ENCODE measurements around the gene PGRMC1. TPM values are rescaled to one million over a fixed set of nuclear protein-coding genes. Genes with fewer than 3 reads are reported as not detected.
"Not testable (repeated sequence)": the region's sequence is repeated elsewhere in the genome, so short reads cannot be mapped to it uniquely, and the experiment has no call there.

PGRMC1 gene
- total RNA-seq, 3 donors from 2014 or later: 102 to 126 (median 114) TPM

DNA sequence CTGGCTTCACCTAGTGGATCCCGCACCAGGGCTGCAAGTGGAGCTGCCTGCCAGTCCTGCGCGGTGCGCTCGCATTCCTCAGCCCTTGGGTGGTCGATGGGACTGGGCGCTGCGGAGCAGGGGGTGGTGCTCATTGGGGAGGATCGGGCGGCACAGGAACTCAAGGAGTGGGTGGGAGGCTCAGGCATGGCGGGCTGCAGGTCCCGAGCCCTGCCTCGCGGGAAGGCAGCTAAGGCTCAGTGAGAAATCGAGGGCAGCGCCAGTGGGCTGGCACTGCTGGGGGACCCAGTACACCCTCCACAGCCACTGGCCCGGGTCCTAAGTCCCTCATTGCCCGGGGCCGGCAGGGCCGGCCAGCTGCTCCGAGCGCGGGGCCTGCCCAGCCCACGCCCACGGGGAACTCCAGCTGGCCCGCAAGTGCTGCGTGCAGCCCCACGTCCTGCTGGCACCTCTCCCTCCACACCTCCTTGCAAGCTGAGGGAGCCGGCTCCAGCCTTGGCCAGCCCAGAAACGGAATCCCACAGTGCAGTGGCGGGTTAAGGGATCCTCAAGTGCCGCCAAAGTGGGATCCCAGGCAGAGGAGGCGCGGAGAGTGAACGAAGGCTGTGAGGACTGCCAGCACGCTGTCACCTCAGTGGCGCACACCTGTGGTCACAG is 27.6 kb upstream of the PGRMC1 start:
- Histone ChIP-seq H3K9me3 (no peaks in the 10 kb centered on the region), H3K36me3 (ENCODE audit: low read depth) (no peaks in the 10 kb centered on the region), H3K4me1 (ENCODE audit: low read depth) (no peaks in the 10 kb centered on the region), H3K4me3 (no peak overlapping the region)
- ATAC-seq: no peak
- TF ChIP-seq, protein P1, sequence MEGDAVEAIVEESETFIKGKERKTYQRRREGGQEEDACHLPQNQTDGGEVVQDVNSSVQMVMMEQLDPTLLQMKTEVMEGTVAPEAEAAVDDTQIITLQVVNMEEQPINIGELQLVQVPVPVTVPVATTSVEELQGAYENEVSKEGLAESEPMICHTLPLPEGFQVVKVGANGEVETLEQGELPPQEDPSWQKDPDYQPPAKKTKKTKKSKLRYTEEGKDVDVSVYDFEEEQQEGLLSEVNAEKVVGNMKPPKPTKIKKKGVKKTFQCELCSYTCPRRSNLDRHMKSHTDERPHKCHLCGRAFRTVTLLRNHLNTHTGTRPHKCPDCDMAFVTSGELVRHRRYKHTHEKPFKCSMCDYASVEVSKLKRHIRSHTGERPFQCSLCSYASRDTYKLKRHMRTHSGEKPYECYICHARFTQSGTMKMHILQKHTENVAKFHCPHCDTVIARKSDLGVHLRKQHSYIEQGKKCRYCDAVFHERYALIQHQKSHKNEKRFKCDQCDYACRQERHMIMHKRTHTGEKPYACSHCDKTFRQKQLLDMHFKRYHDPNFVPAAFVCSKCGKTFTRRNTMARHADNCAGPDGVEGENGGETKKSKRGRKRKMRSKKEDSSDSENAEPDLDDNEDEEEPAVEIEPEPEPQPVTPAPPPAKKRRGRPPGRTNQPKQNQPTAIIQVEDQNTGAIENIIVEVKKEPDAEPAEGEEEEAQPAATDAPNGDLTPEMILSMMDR (IDR thresholded peaks at IDR 0.05): no peak
- DNase-seq: no peak
- intact Hi-C loops (cut with DNase I, micrococcal nuclease): no loop called here

DNA sequence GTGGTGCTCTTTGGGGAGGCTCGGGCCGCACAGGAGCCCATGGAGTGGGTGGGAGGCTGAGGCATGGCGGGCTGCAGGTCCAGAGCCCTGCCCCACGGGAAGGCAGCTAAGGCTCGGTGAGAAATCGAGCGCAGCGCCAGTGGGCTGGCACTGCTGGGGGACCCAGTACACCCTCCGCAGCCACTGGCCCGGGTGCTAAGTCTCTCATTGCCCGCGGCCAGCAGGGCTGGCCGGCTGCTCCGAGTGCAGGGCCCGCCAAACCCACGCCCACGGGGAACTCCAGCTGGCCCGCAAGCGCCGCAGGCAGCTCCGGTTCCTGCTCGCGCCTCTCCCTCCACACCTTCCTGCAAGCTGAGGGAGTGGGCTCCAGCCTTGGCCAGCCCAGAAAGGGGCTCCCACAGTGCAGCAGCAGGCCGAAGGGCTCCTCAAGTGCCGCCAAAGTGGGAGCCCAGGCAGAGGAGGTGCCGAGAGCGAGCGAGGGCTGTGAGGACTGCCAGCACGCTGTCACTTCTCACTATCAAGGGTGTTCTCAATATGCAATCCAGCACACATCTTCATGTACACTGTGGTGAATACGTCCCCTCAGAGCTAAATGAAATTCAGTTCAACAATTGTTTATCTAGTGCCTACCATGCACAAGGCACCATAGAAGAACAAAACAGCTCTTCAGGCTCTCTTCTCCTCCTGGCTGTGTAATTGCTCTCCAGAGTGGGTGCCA is 25.0 kb upstream of the PGRMC1 start:
- DNase-seq; H3K36me3 ChIP-seq (ENCODE audit: low read depth); H3K4me3 ChIP-seq; intact Hi-C loops (cut with DNase I, micrococcal nuclease); H3K9me3 ChIP-seq; ATAC-seq; H3K4me1 ChIP-seq (ENCODE audit: low read depth): not testable (repeated sequence)

DNA sequence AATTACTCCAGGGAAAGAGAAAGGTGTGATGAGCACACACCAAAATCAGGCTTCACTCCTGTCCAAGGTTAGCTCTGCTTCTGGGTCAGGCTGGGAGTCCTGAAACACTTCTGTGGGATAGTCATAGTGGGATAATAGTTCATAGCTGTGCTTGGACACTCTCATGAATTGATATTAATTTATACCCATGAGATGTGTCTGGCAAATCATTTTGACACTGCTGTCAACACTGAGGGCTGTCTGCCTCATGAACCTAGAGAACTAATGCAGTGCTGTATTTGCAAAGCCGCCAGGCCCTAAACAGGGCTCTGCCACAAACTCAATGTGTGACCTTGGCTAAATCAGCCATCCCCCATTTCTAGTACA is 24.5 kb upstream of the PGRMC1 start:
- H3K4me3 ChIP-seq: no peak overlapping the region
- intact Hi-C loops (cut with DNase I, micrococcal nuclease): no loop called here
- H3K4me1 ChIP-seq (ENCODE audit: low read depth): no peaks in the 10 kb centered on the region
- H3K36me3 ChIP-seq (ENCODE audit: low read depth): no peaks in the 10 kb centered on the region
- DNase-seq: no peak
- no peak for ATAC-seq
- TF ChIP-seq, protein P1 (IDR thresholded peaks at IDR 0.05): no peak
- no peaks in the 10 kb centered on the region for H3K9me3 ChIP-seq

DNA sequence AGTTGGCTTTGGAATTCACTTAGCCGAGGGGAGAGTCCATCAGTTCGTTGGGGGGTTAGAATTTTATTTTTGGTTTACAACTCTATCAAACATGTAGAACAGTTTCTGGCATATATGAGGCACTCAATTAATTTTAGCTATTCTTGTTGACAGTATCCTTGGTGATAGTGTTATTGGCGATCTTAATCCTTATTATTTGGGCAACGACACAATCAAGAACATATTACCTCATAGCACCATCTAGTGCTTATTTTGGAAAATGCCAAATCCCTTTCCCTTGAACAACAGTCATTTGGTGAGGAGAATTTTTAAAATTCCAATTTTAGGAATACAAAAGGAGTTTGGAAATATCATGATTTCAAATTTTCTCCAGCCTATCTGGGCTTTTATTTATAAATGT is 17.9 kb upstream of the PGRMC1 start:
- DNase-seq (no peak), ATAC-seq (no peak)
- Histone ChIP-seq H3K4me3 (no peak overlapping the region), H3K36me3 (ENCODE audit: low read depth) (no peaks in the 10 kb centered on the region), H3K4me1 (ENCODE audit: low read depth) (no peaks in the 10 kb centered on the region), H3K9me3 (no peaks in the 10 kb centered on the region)
- TF ChIP-seq, protein P1 (IDR thresholded peaks at IDR 0.05): no peak
- intact Hi-C loops (cut with DNase I, micrococcal nuclease): no loop called here

DNA sequence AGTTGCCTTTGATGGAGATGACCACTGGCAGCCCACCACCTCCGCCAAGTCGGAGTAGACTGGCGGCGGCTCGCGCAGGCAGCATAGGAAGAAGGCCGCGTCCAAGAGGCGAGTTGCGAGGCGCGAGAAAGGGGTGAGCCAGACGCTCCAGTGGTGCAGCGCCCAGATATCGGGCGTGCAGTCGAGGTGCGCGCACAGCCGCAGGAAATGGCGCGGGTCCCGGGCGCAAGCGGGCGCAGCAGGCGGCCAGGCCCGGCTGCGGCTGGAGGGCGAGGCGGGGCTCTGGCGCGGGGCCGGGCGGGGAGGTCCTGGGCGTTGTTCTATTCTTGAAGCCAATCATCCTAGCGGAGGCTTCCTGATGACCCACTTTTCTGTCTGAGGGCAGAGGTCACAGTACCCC is 13.2 kb upstream of the PGRMC1 start:
- H3K4me3 ChIP-seq: no peak overlapping the region
- TF ChIP-seq, protein P1 (IDR thresholded peaks at IDR 0.05): no peak
- H3K36me3 ChIP-seq (ENCODE audit: low read depth): no peaks in the 10 kb centered on the region
- ATAC-seq (no peak), DNase-seq (no peak)
- intact Hi-C loops (cut with DNase I, micrococcal nuclease): no loop called here
- no peaks in the 10 kb centered on the region for H3K9me3 ChIP-seq
- no peaks in the 10 kb centered on the region for H3K4me1 ChIP-seq (ENCODE audit: low read depth)

DNA sequence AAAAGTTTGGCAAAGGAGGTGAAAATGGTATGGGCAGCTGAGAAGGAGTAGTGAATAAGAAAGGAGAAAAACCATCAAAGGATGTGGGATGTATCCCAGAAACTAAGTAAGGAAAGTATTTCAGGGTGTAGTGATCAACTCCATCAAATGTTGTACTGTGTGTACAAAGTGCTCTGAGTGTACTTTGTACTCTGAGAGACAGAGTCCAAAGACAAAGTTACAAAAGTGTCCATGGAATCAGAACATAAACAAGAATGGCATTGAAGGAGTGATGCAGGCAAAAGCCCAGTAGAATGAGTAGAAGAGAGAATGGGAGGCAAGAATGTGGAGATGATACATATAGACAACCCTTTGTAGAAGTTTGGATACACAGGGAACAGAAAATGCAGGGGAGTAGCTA is 12.3 kb upstream of the PGRMC1 start:
- DNase-seq: no peak
- intact Hi-C loops (cut with DNase I, micrococcal nuclease): no loop called here
- H3K4me1 ChIP-seq (ENCODE audit: low read depth): no peaks in the 10 kb centered on the region
- TF ChIP-seq, protein P1 (IDR thresholded peaks at IDR 0.05): no peak
- H3K4me3 ChIP-seq: no peak overlapping the region
- ATAC-seq: no peak
- no peaks in the 10 kb centered on the region for H3K9me3 ChIP-seq
- no peaks in the 10 kb centered on the region for H3K36me3 ChIP-seq (ENCODE audit: low read depth)
